AG04449 (cell line): ENCODE data around the gene ANKRD13B.

ENCODE experiments used
- CTCF ChIA-PET: fragments of 350-600 bp; formaldehyde crosslinking; extraction: SDS; loops from one replicate; lab custom pipeline; 2021; ENCODE audit warnings: antibody characterized with exemption; lab: Yijun Ruan, JAX
- POLR2A ChIA-PET: fragments of 400-600, 350-600 bp; formaldehyde crosslinking; extraction: SDS; loops from one replicate; lab custom pipeline; 2020; ENCODE audit warnings: antibody characterized with exemption, inconsistent platforms; lab: Yijun Ruan, JAX
- DNase-seq: peaks from one replicate; pipeline ENCODE4 v3.0.0-alpha.2; 2010; ENCODE audit warnings: low read depth, low spot score
- H3K4me3 ChIP-seq: 2 replicates; pipeline ENCODE4 v1.5.1; 2011; ENCODE audit warnings: low read depth, mild to moderate bottlenecking, control low read depth, low read length
- TF ChIP-seq, protein P1 (sequence below): IDR thresholded peaks from one replicate; pipeline ENCODE4 v1.5.1; 2011; ENCODE audit warnings: mild to moderate bottlenecking, moderate library complexity, low read length, control low read depth, inconsistent platforms; ENCODE audit not compliant: insufficient read depth; ENCODE audit errors: missing control alignments

ANKRD13B gene

DNA sequence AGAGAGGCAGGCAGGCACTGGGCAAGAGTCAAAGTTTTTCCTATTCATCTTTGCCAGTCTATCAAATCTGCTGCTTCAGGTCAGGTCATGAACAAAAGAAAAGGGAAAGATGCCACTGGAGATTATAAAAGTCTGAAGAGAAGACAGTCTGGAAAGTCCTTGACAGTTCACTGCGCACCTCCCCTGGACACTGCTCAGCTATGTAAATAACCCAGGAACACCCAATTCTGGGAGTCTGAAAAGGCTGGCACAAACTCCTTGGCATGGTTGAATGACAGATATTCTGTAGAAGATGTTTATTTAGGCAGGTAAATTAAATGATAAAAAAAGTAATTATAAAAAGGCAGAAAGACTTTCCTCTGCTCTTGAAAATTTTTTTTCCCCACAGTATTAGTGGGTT lies 35.0 kb downstream of the ANKRD13B start:
- TF ChIP-seq, protein P1, sequence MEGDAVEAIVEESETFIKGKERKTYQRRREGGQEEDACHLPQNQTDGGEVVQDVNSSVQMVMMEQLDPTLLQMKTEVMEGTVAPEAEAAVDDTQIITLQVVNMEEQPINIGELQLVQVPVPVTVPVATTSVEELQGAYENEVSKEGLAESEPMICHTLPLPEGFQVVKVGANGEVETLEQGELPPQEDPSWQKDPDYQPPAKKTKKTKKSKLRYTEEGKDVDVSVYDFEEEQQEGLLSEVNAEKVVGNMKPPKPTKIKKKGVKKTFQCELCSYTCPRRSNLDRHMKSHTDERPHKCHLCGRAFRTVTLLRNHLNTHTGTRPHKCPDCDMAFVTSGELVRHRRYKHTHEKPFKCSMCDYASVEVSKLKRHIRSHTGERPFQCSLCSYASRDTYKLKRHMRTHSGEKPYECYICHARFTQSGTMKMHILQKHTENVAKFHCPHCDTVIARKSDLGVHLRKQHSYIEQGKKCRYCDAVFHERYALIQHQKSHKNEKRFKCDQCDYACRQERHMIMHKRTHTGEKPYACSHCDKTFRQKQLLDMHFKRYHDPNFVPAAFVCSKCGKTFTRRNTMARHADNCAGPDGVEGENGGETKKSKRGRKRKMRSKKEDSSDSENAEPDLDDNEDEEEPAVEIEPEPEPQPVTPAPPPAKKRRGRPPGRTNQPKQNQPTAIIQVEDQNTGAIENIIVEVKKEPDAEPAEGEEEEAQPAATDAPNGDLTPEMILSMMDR = no peak
- POLR2A ChIA-PET = no interaction called here
- CTCF ChIA-PET = interaction anchor here (1.0 to 2.1 kb wide), 5 partner anchors 10 to 303 kb away, joined by 3 to 12 read pairs (median 5); no protein-coding TSS in a partner anchor
- no peak for DNase-seq
- H3K4me3 ChIP-seq = no peak overlapping the region

- H3K4me3 ChIP-seq = no peak overlapping the region
- ChIA-PET CTCF (interaction anchor here (1.0 to 6.5 kb wide), 5 partner anchors 9 to 151 kb away, joined by 3 to 40 read pairs (median 5); no protein-coding TSS in a partner anchor), POLR2A (no interaction called here)
- TF ChIP-seq, protein P1 = no peak
- no peak for DNase-seq
Observed at GRCh38 chr17:29628644-29629043, 35.7 kb downstream of the ANKRD13B start.

- TF ChIP-seq, protein P1 = no peak
- H3K4me3 ChIP-seq = no peak overlapping the region
- CTCF ChIA-PET = interaction anchor here (2.1 to 6.5 kb wide), 2 partner anchors 8 to 12 kb away, joined by 5 to 40 read pairs; no protein-coding TSS in a partner anchor
- DNase-seq = no peak
- POLR2A ChIA-PET = no interaction called here
Observed at GRCh38 chr17:29629839-29630238, 36.9 kb downstream of the ANKRD13B start.

DNA sequence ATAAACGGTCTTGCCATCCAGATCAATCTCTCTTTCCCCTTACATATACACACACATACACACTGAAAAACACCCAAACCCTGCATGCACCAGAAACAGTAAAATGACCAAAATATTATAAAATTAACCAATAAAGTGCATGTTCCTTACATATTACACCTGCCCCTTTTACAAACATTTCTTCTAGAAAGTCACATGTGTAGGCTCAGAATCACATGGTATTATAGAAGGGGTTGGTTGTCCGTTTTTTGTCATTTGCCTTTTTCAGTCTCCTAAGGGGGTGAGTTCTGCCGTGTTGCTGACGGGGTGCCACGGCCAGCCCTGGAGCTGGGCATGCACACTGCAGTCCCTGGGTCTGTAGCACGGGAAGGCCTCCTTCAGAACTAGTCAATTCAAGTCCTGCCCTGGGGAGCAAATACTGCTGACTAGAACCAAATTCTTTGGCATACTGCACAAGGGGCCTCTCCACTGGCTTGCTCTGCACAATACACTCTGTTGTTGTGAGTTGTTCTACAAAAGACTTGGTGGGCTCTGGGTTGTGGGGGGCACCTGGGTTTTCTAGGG lies 37.8 kb downstream of the ANKRD13B start:
- H3K4me3 ChIP-seq = no peak overlapping the region
- ChIA-PET CTCF (interaction anchor here (1.8 to 6.5 kb wide), 2 partner anchors 9 to 13 kb away, joined by 5 to 40 read pairs; no protein-coding TSS in a partner anchor), POLR2A (no interaction called here)
- TF ChIP-seq, protein P1 = no peak
- no peak for DNase-seq

- POLR2A ChIA-PET = no interaction called here
- TF ChIP-seq, protein P1 = no peak
- CTCF ChIA-PET = interaction anchor here (0.6 to 6.5 kb wide), 8 partner anchors 8 to 460 kb away, joined by 3 to 40 read pairs (median 4); no protein-coding TSS in a partner anchor
Observed at GRCh38 chr17:29633886-29634285, 41.0 kb downstream of the ANKRD13B start.

GRCh38 chr17:29640413-29640812 lies 47.5 kb downstream of the ANKRD13B start:
- DNase-seq = peak; percentile 57
- POLR2A ChIA-PET = interaction anchor here (0.7 kb wide), 1 partner anchor 189 kb away, joined by 3 read pairs; no protein-coding TSS in a partner anchor
- TF ChIP-seq, protein P1 = no peak
- no peak overlapping the region for H3K4me3 ChIP-seq
- CTCF ChIA-PET = interaction anchor here (1.0 to 8.2 kb wide), 19 partner anchors 12 to 465 kb away, joined by 3 to 170 read pairs (median 7); partner anchors contain the start of genes CORO6 and SSH2

More at GRCh38 chr17:29633886-29634285, 41.0 kb downstream of the ANKRD13B start:
- no peak for DNase-seq
- no peak overlapping the region for H3K4me3 ChIP-seq
